Vagina (tissue), 2 donors: Measurements from ENCODE around the gene SMCHD1.

Experiments used
- CTCF ChIP-seq, 3 experiments: fragments of 450-650 bp in 2 of 3; fragments of 200-600 bp in 1 of 3; sonication (generic) in 1 of 3; IDR thresholded peaks; one replicate each; pipeline ENCODE4 v1.5.1; 2017 to 2019; ENCODE audit warnings: antibody characterized with exemption in 3 of 3, mild to moderate bottlenecking in 2 of 3, moderate library complexity in 2 of 3
- POLR2A ChIP-seq, 2 donors: fragments of 450-650 bp; IDR thresholded peaks; one replicate each; pipeline ENCODE4 v1.6.1; 2017; ENCODE audit warnings: antibody characterized with exemption in 2 of 2, mild to moderate bottlenecking in 2 of 2, moderate library complexity in 2 of 2
- POLR2AphosphoS5 ChIP-seq, 2 donors: sonication (generic); formaldehyde crosslinking; IDR thresholded peaks; one replicate each; pipeline ENCODE4 v1.9.0; 2017; ENCODE audit warnings: antibody characterized with exemption in 2 of 2, mild to moderate bottlenecking in 2 of 2, low read depth in 1 of 2; ENCODE audit not compliant: insufficient read depth in 1 of 2

GRCh38 chr18:2777241-2777640 lies 121.7 kb downstream of the SMCHD1 start:
- TF ChIP-seq CTCF (IDR thresholded peaks at IDR 0.05) (no peak), POLR2A (IDR thresholded peaks at IDR 0.05) (no peak), POLR2AphosphoS5 (IDR thresholded peaks at IDR 0.05; ENCODE audit: insufficient read depth in 1 of 2, low read depth in 1 of 2) (no peak)
